ENCODE measurements around the gene RANBP17.
"Not testable (repeated sequence)": the region's sequence is repeated elsewhere in the genome, so short reads cannot be mapped to it uniquely, and the experiment has no call there.

RANBP17 gene

GRCh38 chr5:170945275-170945674 is 83.5 kb downstream of the RANBP17 start:
- no peak for DNase-seq (ENCODE audit: low read depth)

GRCh38 chr5:170960567-170960966 is 98.7 kb downstream of the RANBP17 start:
- peak; percentile 9 for DNase-seq (ENCODE audit: low read depth)

- DNase-seq (ENCODE audit: low read depth), result no peak
These were observed 101.7 kb downstream of the RANBP17 start for GRCh38 chr5:170963521-170963920.

GRCh38 chr5:170974461-170974860 is 112.6 kb downstream of the RANBP17 start:
- no peak for DNase-seq (ENCODE audit: low read depth)

GRCh38 chr5:170980261-170980660 is 118.4 kb downstream of the RANBP17 start:
- not testable (repeated sequence) for DNase-seq (ENCODE audit: low read depth)

- DNase-seq (ENCODE audit: low read depth), result no peak
These were observed 123.7 kb downstream of the RANBP17 start for GRCh38 chr5:170985486-170985885.

- no peak for DNase-seq (ENCODE audit: low read depth)
These were observed 124.8 kb downstream of the RANBP17 start for GRCh38 chr5:170986598-170986997.

- DNase-seq (ENCODE audit: low read depth), result no peak
These were observed 131.7 kb downstream of the RANBP17 start for GRCh38 chr5:170993476-170993875.

- DNase-seq (ENCODE audit: low read depth), result no peak
These were observed 148.3 kb downstream of the RANBP17 start for GRCh38 chr5:171010086-171010485.

- DNase-seq (ENCODE audit: low read depth), result no peak
These were observed 149.0 kb downstream of the RANBP17 start for GRCh38 chr5:171010816-171011215.

GRCh38 chr5:171023508-171023907 is 161.7 kb downstream of the RANBP17 start:
- no peak for DNase-seq (ENCODE audit: low read depth)

- no peak for DNase-seq (ENCODE audit: low read depth)
These were observed 162.3 kb downstream of the RANBP17 start for GRCh38 chr5:171024084-171024483.

- DNase-seq (ENCODE audit: low read depth), result no peak
These were observed 167.6 kb downstream of the RANBP17 start for GRCh38 chr5:171029401-171029800.

- no peak for DNase-seq (ENCODE audit: low read depth)
These were observed 170.2 kb downstream of the RANBP17 start for GRCh38 chr5:171031977-171032376.

- no peak for DNase-seq (ENCODE audit: low read depth)
These were observed 170.7 kb downstream of the RANBP17 start for GRCh38 chr5:171032435-171032973.

- DNase-seq (ENCODE audit: low read depth), result not testable (repeated sequence)
These were observed 180.1 kb downstream of the RANBP17 start for GRCh38 chr5:171041893-171042292.

- DNase-seq (ENCODE audit: low read depth), result no peak
These were observed 189.1 kb downstream of the RANBP17 start for GRCh38 chr5:171050916-171051315.

- no peak for DNase-seq (ENCODE audit: low read depth)
These were observed 194.1 kb downstream of the RANBP17 start for GRCh38 chr5:171055875-171056454.

GRCh38 chr5:171067540-171068130 is 205.8 kb downstream of the RANBP17 start:
- DNase-seq (ENCODE audit: low read depth), result no peak

- no peak for DNase-seq (ENCODE audit: low read depth)
These were observed 212.9 kb downstream of the RANBP17 start for GRCh38 chr5:171074747-171075146.

GRCh38 chr5:171080186-171080938 is 218.5 kb downstream of the RANBP17 start:
- DNase-seq (ENCODE audit: low read depth), result no peak

- no peak for DNase-seq (ENCODE audit: low read depth)
These were observed 219.5 kb downstream of the RANBP17 start for GRCh38 chr5:171081319-171081718.

GRCh38 chr5:171092194-171092593 is 230.4 kb downstream of the RANBP17 start:
- DNase-seq (ENCODE audit: low read depth), result peak; percentile 47
